HepG2 (cell line): ENCODE measurements around the gene YAP1. TPM values are rescaled to one million over a fixed set of nuclear protein-coding genes. Genes with fewer than 3 reads are reported as not detected.

Source experiments
- NBN ChIP-seq: fragments of 450-650 bp; conservative IDR thresholded peaks from 2 replicates; pipeline ENCODE4 v1.6.1; 2017
- ZNF556 ChIP-seq: sonication (generic); formaldehyde crosslinking; IDR thresholded peaks from 2 replicates; pipeline ENCODE4 v1.4.0; 2020; ENCODE audit warnings: mild to moderate bottlenecking, missing genetic modification reagents, borderline replicate concordance
- ZNF652 ChIP-seq: IDR thresholded peaks from 2 replicates; pipeline ENCODE4 v1.6.1; 2016; ENCODE audit warnings: low read depth, borderline replicate concordance
- polyA plus RNA-seq, 8 experiments: library from polyadenylated mRNA; depleted of rRNA in 3 of 8; stranded (reverse) in 7 of 8; unstranded in 1 of 8; fragments of >200 nt; fragmentation: Illumina TruSeq in 4 of 8; extraction: Trizol in 4 of 8; gene quantifications; 2 replicates each; pipeline versions ENCODE4 v1.2.1 to v1.2.3, GENCODE V29; 2011 to 2016; ENCODE audit warnings: low read depth in 4 of 8, missing spikeins in 1 of 8, mixed read lengths in 1 of 8; ENCODE audit not compliant: insufficient read depth in 1 of 8
- total RNA-seq, 5 experiments: library from RNA; depleted of rRNA; stranded (reverse); fragments of >200 nt; fragmentation: Illumina TruSeq; extraction: Trizol; gene quantifications; 2 replicates each; pipeline ENCODE4 v1.2.3, GENCODE V29; 2016; ENCODE audit warnings: low read depth in 1 of 5
- TF ChIP-seq, protein P1 (sequence below): IDR thresholded peaks from 2 replicates; pipeline ENCODE4 v1.4.0; 2020; ENCODE audit warnings: mild to moderate bottlenecking, missing genetic modification reagents
- TF ChIP-seq, protein P2 (sequence below): IDR thresholded peaks from 2 replicates; pipeline ENCODE4 v1.6.1; 2016; ENCODE audit warnings: low read depth, missing genetic modification reagents, missing compliant biosample characterization
- TF ChIP-seq, protein P3 (sequence below): IDR thresholded peaks from 2 replicates; pipeline ENCODE4 v1.6.1; 2012; ENCODE audit warnings: low read depth, low read length, improper control_type of control experiment
- TF ChIP-seq, protein P4 (sequence below): sonication (generic); formaldehyde crosslinking; IDR thresholded peaks from 2 replicates; pipeline ENCODE4 v1.5.0; 2020; ENCODE audit warnings: mild to moderate bottlenecking, missing genetic modification reagents, borderline replicate concordance
- TF ChIP-seq, protein P5 (sequence below): sonication (generic); formaldehyde crosslinking; IDR thresholded peaks from 2 replicates; pipeline ENCODE4 v1.4.0; 2020; ENCODE audit warnings: missing genetic modification reagents

YAP1 gene
- total and polyA plus RNA-seq, 2 of the 13 experiments (the other 11 are each of a cell fraction or from before 2014, with no cell fraction given): 59.5 to 91.0 TPM

DNA sequence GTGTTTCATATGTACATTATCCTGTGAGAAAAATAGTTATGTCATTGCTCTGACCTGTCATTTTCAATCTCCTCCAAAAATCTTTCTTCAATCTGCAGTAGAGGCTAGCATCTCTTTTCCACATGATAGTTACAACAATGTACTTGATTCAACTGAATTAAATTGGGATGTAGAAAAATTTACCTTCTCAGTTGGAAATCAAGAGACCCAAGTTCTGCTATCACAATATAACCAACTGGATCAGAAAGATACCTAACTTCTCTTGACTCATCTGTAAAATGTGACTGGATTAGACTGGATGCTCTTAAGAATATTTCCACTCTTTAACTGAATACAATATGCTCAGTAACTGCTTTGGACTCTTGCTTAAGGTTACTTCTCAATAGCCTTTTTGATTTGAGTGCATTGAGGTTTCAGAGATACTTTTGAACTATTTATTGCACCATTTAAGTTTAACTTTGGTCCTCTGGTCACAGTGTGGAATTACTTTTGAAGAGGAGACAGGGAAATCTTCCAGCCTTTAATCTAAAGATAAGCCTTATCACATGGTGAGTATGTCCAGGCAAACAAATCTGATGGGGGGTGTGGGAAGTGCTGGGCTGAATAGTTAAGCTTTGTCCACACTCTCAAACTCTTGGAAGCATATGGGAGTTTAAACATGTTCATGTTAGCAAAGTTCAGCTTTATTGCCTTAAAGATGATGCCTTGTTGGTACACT, 82.3 kb downstream of the YAP1 start (continued):
- TF ChIP-seq, protein P1, sequence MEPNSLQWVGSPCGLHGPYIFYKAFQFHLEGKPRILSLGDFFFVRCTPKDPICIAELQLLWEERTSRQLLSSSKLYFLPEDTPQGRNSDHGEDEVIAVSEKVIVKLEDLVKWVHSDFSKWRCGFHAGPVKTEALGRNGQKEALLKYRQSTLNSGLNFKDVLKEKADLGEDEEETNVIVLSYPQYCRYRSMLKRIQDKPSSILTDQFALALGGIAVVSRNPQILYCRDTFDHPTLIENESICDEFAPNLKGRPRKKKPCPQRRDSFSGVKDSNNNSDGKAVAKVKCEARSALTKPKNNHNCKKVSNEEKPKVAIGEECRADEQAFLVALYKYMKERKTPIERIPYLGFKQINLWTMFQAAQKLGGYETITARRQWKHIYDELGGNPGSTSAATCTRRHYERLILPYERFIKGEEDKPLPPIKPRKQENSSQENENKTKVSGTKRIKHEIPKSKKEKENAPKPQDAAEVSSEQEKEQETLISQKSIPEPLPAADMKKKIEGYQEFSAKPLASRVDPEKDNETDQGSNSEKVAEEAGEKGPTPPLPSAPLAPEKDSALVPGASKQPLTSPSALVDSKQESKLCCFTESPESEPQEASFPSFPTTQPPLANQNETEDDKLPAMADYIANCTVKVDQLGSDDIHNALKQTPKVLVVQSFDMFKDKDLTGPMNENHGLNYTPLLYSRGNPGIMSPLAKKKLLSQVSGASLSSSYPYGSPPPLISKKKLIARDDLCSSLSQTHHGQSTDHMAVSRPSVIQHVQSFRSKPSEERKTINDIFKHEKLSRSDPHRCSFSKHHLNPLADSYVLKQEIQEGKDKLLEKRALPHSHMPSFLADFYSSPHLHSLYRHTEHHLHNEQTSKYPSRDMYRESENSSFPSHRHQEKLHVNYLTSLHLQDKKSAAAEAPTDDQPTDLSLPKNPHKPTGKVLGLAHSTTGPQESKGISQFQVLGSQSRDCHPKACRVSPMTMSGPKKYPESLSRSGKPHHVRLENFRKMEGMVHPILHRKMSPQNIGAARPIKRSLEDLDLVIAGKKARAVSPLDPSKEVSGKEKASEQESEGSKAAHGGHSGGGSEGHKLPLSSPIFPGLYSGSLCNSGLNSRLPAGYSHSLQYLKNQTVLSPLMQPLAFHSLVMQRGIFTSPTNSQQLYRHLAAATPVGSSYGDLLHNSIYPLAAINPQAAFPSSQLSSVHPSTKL (CRISPR knock-in tag): peak; percentile 92
- TF ChIP-seq, protein P2, sequence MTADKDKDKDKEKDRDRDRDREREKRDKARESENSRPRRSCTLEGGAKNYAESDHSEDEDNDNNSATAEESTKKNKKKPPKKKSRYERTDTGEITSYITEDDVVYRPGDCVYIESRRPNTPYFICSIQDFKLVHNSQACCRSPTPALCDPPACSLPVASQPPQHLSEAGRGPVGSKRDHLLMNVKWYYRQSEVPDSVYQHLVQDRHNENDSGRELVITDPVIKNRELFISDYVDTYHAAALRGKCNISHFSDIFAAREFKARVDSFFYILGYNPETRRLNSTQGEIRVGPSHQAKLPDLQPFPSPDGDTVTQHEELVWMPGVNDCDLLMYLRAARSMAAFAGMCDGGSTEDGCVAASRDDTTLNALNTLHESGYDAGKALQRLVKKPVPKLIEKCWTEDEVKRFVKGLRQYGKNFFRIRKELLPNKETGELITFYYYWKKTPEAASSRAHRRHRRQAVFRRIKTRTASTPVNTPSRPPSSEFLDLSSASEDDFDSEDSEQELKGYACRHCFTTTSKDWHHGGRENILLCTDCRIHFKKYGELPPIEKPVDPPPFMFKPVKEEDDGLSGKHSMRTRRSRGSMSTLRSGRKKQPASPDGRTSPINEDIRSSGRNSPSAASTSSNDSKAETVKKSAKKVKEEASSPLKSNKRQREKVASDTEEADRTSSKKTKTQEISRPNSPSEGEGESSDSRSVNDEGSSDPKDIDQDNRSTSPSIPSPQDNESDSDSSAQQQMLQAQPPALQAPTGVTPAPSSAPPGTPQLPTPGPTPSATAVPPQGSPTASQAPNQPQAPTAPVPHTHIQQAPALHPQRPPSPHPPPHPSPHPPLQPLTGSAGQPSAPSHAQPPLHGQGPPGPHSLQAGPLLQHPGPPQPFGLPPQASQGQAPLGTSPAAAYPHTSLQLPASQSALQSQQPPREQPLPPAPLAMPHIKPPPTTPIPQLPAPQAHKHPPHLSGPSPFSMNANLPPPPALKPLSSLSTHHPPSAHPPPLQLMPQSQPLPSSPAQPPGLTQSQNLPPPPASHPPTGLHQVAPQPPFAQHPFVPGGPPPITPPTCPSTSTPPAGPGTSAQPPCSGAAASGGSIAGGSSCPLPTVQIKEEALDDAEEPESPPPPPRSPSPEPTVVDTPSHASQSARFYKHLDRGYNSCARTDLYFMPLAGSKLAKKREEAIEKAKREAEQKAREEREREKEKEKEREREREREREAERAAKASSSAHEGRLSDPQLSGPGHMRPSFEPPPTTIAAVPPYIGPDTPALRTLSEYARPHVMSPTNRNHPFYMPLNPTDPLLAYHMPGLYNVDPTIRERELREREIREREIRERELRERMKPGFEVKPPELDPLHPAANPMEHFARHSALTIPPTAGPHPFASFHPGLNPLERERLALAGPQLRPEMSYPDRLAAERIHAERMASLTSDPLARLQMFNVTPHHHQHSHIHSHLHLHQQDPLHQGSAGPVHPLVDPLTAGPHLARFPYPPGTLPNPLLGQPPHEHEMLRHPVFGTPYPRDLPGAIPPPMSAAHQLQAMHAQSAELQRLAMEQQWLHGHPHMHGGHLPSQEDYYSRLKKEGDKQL (CRISPR knock-in tag): peak; percentile 88; the same call in 1 of the 2 replicates
- TF ChIP-seq, protein P3, sequence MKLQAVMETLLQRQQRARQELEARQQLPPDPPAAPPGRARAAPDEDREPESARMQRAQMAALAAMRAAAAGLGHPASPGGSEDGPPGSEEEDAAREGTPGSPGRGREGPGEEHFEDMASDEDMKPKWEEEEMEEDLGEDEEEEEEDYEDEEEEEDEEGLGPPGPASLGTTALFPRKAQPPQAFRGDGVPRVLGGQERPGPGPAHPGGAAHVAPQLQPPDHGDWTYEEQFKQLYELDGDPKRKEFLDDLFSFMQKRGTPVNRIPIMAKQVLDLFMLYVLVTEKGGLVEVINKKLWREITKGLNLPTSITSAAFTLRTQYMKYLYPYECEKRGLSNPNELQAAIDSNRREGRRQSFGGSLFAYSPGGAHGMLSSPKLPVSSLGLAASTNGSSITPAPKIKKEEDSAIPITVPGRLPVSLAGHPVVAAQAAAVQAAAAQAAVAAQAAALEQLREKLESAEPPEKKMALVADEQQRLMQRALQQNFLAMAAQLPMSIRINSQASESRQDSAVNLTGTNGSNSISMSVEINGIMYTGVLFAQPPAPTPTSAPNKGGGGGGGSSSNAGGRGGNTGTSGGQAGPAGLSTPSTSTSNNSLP: peak; percentile 98
- TF ChIP-seq ZNF652 (CRISPR knock-in tag): peak; percentile 57; the same call in 1 of the 2 replicates
- TF ChIP-seq, protein P4, sequence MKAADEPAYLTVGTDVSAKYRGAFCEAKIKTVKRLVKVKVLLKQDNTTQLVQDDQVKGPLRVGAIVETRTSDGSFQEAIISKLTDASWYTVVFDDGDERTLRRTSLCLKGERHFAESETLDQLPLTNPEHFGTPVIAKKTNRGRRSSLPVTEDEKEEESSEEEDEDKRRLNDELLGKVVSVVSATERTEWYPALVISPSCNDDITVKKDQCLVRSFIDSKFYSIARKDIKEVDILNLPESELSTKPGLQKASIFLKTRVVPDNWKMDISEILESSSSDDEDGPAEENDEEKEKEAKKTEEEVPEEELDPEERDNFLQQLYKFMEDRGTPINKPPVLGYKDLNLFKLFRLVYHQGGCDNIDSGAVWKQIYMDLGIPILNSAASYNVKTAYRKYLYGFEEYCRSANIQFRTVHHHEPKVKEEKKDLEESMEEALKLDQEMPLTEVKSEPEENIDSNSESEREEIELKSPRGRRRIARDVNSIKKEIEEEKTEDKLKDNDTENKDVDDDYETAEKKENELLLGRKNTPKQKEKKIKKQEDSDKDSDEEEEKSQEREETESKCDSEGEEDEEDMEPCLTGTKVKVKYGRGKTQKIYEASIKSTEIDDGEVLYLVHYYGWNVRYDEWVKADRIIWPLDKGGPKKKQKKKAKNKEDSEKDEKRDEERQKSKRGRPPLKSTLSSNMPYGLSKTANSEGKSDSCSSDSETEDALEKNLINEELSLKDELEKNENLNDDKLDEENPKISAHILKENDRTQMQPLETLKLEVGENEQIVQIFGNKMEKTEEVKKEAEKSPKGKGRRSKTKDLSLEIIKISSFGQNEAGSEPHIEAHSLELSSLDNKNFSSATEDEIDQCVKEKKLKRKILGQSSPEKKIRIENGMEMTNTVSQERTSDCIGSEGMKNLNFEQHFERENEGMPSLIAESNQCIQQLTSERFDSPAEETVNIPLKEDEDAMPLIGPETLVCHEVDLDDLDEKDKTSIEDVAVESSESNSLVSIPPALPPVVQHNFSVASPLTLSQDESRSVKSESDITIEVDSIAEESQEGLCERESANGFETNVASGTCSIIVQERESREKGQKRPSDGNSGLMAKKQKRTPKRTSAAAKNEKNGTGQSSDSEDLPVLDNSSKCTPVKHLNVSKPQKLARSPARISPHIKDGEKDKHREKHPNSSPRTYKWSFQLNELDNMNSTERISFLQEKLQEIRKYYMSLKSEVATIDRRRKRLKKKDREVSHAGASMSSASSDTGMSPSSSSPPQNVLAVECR (CRISPR knock-in tag): no peak; the same call in 1 of the 2 replicates
- TF ChIP-seq ZNF556 (CRISPR knock-in tag): 0 out of 2 replicates have a peak, but pooled peaks have one; percentile 47
- TF ChIP-seq, protein P5, sequence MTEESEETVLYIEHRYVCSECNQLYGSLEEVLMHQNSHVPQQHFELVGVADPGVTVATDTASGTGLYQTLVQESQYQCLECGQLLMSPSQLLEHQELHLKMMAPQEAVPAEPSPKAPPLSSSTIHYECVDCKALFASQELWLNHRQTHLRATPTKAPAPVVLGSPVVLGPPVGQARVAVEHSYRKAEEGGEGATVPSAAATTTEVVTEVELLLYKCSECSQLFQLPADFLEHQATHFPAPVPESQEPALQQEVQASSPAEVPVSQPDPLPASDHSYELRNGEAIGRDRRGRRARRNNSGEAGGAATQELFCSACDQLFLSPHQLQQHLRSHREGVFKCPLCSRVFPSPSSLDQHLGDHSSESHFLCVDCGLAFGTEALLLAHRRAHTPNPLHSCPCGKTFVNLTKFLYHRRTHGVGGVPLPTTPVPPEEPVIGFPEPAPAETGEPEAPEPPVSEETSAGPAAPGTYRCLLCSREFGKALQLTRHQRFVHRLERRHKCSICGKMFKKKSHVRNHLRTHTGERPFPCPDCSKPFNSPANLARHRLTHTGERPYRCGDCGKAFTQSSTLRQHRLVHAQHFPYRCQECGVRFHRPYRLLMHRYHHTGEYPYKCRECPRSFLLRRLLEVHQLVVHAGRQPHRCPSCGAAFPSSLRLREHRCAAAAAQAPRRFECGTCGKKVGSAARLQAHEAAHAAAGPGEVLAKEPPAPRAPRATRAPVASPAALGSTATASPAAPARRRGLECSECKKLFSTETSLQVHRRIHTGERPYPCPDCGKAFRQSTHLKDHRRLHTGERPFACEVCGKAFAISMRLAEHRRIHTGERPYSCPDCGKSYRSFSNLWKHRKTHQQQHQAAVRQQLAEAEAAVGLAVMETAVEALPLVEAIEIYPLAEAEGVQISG: no peak
- no peak for TF ChIP-seq NBN
